COLO668 (cell line): ENCODE data around the gene TEAD1.
A peak's percentile ranks its signal among the peaks of the same experiment; 100 is the strongest.

Experiments used
- DNase-seq: peaks from one replicate; lab custom pipeline; 2025; ENCODE audit not compliant: unreplicated experiment; lab: John Stamatoyannopoulos, UW

TEAD1 gene

GRCh38 chr11:12803086-12803826 is 129.0 kb downstream of the TEAD1 start:
- DNase-seq = peak; percentile 18

DNA sequence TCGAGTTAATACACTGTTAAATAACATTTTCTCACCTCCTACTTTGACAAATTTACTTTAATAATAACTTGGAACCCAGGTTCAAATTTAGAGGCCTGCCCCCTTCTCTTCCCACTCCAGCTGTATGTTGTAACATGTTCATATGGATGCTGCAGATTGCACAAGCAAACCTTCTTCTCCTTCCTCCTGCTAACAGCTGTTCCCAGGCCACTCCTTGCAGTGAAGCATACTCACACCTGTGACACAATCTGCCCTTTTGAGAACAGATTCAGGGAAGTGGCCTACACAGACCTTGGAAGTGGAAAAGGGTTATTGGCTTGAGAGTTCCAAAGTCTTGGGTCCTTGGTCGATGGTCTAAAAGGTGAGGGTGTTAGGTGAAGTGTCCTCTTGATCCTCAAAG is 131.9 kb downstream of the TEAD1 start:
- no peak for DNase-seq

DNA sequence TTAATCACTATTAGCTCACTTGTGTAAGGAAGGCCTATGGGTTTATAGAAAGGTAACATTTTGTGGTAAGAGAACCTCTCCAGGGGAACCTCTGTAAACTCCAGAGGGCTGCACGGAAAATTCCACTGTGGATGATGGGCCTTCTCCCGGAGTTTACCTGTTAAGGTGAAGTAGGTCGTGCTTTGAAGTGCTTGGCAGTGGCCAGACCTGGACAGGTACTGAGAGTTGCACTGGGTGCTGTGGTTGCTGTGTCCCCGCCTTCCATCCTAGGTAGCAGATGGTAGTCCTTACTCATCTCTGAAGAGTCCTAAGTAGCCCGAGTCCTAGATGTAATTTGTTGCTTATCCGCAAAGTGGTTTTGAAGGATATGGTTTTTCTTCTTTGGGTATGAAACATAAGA is 133.4 kb downstream of the TEAD1 start:
- DNase-seq = no peak

DNA sequence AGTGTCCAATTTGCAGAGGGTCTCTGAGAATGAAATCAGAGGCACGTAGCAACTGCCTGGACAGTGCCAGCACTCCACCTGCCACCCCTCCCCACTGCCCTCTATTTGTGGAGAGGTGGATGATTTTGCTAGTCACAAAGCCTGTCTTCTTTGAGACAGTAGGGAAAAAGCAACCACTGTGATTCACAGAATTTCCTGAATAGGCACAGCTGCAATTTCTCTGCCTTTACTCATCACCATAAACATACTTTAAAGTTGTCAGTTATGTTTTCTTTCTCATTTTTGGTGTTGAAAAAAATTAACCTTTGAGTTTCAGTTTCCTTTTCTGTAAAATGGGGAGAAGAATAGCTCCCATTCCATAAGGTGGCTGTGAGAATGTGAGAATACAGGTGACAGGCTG is 134.3 kb downstream of the TEAD1 start:
- no peak for DNase-seq

GRCh38 chr11:12809364-12809763 is 135.1 kb downstream of the TEAD1 start:
- DNase-seq = no peak

- DNase-seq = no peak
Observed at GRCh38 chr11:12809864-12810567, 135.8 kb downstream of the TEAD1 start.

- DNase-seq = no peak
Observed at GRCh38 chr11:12810568-12810894, 136.3 kb downstream of the TEAD1 start.

DNA sequence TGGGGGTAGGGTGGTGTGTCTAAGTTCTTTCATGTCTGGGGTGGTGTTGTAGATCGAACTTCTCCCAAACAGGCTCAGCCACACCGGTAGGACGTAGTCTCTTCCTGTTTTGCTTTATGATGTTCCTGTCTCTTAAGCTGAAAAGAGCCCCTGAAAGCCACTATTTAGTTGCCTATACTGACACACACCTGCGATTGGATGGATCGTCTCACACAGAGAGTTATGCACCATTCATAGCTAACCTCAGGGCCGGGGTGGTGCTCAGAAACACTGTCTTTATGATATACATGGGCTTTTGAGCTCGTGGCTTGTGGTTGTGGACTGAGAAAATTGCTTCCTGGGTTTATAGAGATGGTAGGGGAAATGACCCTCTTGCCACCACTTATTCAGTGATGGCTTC is 137.6 kb downstream of the TEAD1 start:
- no peak for DNase-seq

GRCh38 chr11:12812849-12813248 is 138.6 kb downstream of the TEAD1 start:
- DNase-seq = no peak

- no peak for DNase-seq
Observed at GRCh38 chr11:12813371-12814225, 139.4 kb downstream of the TEAD1 start.

GRCh38 chr11:12815129-12815480 is 140.9 kb downstream of the TEAD1 start:
- no peak for DNase-seq

DNA sequence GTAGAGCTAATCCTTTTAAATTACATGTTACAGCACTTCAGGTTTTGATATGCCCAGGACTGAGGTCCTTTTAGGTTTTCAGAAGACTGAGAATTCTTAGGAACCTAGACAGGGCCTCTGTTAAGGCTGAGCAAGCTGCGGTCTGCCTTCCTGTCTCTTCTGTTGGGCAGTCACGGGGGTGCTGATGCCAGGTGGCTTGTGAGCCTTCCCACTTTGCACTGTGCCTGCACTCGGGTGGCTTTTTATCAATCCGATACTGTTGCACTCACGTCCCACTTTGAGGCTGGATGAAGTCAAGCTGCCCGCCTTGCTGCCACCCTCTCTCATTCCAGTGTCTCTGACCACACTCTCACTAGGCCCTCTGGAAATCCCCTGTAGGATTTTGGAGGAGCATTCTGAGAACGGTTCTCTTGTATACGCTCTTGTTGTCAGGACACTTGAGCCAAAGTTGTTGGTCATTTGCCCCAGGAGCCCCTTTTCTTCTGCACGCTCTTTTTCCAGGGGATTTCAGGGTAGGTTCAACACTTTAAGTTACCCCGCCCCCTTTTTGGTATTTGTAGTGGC is 141.8 kb downstream of the TEAD1 start:
- no peak for DNase-seq

DNA sequence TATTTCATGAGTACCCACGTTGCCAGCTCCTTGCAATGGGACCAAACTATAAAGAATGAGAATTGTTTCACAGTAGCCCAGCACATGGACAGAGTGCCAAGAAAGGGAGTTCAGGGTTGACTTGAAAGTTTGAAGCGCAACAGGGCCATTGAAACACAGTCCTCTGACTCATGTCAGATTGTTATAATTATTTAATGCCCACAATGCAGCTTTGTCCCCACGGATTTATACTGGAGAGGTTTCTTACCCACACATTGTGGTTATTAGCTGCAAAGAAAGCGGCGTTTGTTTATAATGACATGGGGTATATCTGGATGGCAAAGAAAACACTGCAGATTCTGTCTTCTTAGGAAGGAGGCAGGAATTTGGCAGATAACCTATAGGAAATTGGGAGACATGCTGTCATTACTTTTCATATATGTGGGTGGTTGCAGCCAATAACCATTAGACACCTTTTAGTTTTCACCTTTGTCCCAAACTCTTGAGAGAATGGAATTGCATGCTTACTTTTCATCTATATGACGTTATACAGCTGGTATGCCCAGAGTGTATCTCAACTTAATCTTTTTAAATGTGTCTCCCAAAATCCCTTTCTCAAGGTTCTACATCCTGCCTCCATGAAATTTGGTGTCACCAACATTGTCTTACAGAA is 143.6 kb downstream of the TEAD1 start:
- no peak for DNase-seq

GRCh38 chr11:12818333-12819015 is 144.3 kb downstream of the TEAD1 start:
- DNase-seq = no peak

DNA sequence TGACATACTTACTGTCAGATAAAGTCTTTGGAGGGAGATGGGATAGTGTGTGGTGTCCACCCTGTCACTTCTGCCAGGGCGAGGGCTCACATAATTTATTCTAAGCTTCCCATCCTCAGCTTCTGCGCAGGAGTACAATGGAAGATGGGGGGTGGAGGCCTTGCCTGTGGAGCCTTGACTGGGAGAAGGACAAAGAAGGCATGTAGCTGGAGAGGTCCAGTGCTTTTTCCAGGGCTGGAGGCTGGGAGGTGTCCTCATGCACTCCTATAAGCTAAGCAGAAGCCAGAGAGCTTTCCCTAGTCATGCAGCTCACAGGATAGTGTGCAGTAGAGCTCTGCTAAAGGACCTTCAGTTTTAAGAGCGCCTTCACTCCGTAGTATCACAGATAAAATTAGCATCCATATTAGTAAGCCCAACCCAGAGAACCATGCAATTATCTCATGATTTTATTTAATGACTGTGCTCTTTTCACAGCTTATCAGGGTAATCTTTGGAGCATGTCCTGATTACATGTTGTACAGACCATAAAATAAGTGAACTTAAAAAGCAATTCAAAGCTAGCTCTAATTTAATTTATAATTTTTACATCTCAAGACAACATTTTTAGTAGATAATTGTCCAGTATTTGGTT is 148.3 kb downstream of the TEAD1 start:
- DNase-seq = no peak

GRCh38 chr11:12824281-12825041 is 150.2 kb downstream of the TEAD1 start:
- DNase-seq = peak; percentile 27

- no peak for DNase-seq
Observed at GRCh38 chr11:12826441-12826840, 152.2 kb downstream of the TEAD1 start.

DNA sequence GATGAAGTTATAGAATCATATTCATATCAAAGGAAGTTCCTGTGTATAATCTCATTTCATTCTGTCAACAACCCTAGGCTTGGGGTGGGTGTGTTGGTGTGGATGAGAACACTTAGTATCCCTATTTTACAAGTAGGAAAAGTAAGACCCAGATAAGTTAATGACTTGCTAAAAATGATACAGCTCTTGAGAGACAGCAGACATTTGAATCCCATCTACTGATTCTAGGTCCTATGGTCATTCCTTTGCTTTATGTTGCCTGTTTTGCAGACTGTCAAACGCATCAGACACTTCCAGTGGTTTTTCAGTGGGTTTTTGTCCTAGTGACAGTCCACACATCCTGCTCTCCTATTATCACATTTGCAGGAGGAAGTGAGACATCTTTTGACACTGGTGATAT is 153.1 kb downstream of the TEAD1 start:
- no peak for DNase-seq
